Measurements from ENCODE around the gene HSPG2.

Gene HSPG2

DNA sequence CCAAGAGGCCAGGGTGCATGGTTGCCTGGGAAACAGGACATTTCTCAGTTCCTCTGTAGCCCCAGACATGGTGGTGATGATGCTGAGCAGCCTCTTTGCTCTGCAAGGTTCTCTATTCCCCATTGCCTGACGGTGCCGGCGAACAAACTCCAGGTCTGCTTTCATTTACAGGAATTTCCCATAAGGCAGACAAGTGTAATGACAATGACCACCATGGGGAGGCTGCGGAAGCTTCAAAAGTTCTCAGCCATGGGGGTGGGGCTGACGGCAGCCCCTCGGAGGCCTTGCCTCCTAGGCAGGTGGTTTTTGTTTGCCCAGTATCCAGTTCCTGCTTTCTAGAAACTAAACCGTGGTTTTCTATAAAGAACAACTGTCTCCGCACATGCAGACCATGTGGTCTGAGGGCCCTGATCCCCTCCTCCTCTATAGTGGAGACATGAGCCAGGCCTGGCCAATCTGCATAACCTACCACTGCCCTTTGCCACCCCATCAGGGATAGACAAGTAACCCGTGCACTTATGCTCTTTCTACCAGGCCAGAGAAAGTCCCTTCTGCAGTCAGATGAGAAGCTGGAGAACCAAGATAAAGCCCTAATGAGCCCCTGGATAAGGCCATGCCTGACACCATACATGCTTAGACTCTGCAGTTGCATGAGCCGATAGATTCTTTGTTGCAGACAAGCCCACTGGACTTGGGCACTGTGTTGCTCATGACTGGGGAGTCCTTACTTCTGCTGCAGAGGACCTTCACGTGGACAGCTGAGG lies 71.0 kb downstream of the HSPG2 start:
- Mint-ChIP-seq H3K27me3 (no peaks in the 10 kb centered on the region), H3K4me1 (ENCODE audit: low read depth) (no peaks in the 10 kb centered on the region), H3K27ac (no peak overlapping the region), H3K36me3 (no peaks in the 10 kb centered on the region), H3K4me3 (no peak overlapping the region), H3K9me3 (ENCODE audit: low read depth) (no peaks in the 10 kb centered on the region)

DNA sequence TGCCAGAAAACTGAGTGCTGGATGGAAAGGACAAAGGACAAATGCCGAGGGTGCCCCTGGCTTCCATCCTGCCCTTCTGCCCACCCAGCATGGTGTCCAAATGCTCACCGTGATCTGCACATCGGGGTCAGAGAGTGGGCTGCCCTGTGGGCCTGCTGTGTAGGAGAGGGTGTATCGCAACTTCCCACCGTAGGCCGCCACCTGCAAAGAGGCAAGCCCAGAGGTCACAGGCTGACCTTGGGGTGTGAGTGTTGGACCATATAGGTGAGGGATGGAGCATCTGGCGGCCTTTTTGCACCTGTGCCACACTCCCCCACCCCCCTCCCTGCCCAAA lies 71.5 kb downstream of the HSPG2 start:
- Mint-ChIP-seq H3K9me3 (ENCODE audit: low read depth) (no peaks in the 10 kb centered on the region), H3K36me3 (no peaks in the 10 kb centered on the region), H3K4me3 (no peak overlapping the region), H3K4me1 (ENCODE audit: low read depth) (no peaks in the 10 kb centered on the region), H3K27me3 (no peaks in the 10 kb centered on the region), H3K27ac (no peak overlapping the region)

DNA sequence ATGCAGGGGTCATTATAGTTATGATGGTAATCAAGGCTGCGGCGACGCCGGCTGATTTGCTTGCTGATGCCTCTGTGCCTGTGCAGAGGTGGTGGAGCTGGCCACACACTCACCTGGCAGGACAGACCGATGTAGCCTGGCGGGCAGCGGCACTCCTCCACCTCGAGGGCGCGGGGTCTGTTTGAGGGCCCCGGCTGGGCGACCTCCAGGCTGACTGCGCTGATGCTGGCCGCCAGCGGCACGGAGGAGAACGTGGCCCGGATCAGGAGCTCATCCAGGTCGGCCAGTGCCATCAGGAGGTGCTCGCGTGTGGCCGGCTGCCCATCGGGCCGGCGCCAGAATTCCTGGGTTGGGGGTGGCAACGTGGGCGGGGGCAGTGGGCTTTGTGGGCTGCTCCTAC lies 72.4 kb downstream of the HSPG2 start:
- H3K27me3 Mint-ChIP-seq: no peaks in the 10 kb centered on the region
- no peaks in the 10 kb centered on the region for H3K36me3 Mint-ChIP-seq
- no peak overlapping the region for H3K4me3 Mint-ChIP-seq
- no peaks in the 10 kb centered on the region for H3K9me3 Mint-ChIP-seq (ENCODE audit: low read depth)
- H3K27ac Mint-ChIP-seq: no peak overlapping the region
- H3K4me1 Mint-ChIP-seq (ENCODE audit: low read depth): no peaks in the 10 kb centered on the region

DNA sequence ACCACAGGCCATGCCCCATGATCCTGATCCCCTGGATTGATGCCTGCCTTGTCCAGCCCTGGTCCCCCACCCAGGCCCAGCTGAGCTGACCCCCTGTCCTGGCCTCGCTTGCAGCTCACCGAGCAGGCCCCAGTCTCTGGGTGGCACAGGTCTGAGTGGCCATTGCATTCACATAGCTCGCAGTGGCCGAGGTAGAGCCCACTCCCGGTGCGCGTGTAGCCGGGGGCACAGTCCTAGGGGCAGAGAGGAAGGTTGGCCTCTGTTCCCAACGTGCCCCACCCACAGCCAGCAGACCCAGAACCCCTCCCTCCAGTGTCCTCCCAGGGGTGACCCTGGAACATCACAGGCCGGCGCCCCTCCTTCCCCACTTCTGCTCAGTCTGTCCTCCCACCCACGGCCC lies 73.1 kb downstream of the HSPG2 start:
- Mint-ChIP-seq H3K27me3 (no peaks in the 10 kb centered on the region), H3K4me3 (no peak overlapping the region), H3K9me3 (ENCODE audit: low read depth) (no peaks in the 10 kb centered on the region), H3K36me3 (no peaks in the 10 kb centered on the region), H3K27ac (no peak overlapping the region), H3K4me1 (ENCODE audit: low read depth) (no peaks in the 10 kb centered on the region)

DNA sequence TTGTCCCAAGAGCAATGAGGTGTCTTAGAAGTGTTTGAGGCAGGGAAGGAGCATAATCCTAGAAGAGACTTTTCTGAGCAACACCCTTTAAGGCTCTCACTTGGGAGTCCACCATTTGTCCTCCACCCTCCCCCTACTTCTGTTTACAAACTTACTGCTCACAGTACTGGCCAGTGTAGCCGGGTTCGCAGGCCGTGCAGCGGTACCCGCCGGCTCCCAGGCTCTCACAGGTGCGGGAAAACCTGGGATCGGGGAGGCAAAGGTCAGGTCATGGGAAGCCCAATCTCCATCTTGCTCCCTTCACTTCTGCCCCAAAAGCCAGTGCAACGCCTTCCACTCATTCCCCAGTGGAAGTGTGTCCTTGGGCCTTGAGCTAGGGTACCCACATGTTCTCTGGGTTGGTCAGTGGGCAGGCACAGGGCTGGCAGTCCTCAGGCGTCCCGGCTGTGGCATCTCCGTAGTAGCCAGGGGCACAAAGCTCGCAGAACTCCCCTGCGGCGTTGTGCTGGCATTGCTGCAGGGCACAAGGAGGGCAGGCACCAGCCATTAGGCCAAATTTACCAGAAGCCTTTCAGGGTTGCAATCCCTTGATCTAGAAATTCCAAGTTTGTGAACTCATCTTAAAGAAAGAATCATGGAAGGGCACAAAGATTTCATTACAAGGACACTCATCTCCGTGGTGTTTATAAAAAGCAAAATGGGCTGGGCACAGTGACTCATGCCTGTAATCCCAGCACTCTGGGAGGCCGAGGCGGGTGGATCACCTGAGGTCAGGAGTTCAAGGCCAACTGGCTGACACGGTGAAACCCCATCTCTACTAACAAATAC lies 75.3 kb downstream of the HSPG2 start:
- Mint-ChIP-seq H3K4me1 (ENCODE audit: low read depth) (no peaks in the 10 kb centered on the region), H3K27ac (no peak overlapping the region), H3K9me3 (ENCODE audit: low read depth) (no peaks in the 10 kb centered on the region), H3K36me3 (no peaks in the 10 kb centered on the region), H3K4me3 (no peak overlapping the region), H3K27me3 (no peaks in the 10 kb centered on the region)

DNA sequence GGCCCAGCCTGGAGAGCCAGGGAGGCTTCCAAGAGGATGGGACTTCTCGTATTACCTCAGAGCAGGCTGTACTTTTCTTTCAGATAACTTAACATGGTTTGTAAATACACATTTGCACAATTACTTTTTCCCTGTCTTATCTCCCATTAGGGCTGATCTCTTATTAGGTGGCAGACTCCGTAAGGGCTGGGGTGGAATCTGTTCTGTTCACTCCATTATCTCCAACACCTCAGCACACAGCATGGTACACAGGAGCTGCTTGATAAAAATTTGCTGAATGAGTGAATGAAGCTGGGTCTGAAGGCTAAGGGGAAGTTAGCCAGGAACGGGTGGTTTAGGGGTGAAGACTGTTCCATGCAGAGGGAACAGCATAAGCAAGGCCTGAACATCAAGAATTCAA lies 76.1 kb downstream of the HSPG2 start:
- Mint-ChIP-seq H3K27ac (no peak overlapping the region), H3K4me3 (no peak overlapping the region), H3K36me3 (no peaks in the 10 kb centered on the region)

DNA sequence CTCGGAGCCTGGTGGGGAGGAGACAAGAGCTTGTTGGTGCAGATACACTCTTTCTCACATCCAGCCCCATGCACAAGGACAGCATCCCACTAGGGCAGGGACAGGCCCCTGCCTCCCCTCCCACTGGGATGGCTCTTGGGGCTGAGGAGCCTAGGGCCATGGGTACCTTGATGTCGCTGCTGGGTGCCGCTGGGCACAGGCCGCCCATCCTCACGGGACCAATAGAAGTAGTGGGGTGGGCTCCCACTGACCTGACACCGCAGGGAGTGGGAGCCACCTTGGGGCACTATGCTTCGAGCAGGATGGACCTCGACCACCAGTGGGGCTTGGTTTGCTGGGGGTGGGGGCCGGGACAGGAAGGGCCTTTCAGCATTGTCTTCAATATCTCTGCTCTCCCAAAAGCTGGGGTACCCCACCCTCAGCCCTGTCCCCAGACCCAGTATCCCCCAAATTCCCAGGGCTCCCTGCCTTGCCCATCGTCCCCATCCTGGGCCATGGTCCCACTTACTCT lies 77.4 kb downstream of the HSPG2 start:
- H3K4me3 Mint-ChIP-seq: no peak overlapping the region
- no peaks in the 10 kb centered on the region for H3K4me1 Mint-ChIP-seq (ENCODE audit: low read depth)
- no peaks in the 10 kb centered on the region for H3K36me3 Mint-ChIP-seq
- no peaks in the 10 kb centered on the region for H3K9me3 Mint-ChIP-seq (ENCODE audit: low read depth)
- H3K27ac Mint-ChIP-seq: no peak overlapping the region
- H3K27me3 Mint-ChIP-seq: no peaks in the 10 kb centered on the region

More for the DNA sequence above, 76.1 kb downstream of the HSPG2 start:
- Mint-ChIP-seq H3K4me1 (ENCODE audit: low read depth) (no peaks in the 10 kb centered on the region), H3K27me3 (no peaks in the 10 kb centered on the region), H3K9me3 (ENCODE audit: low read depth) (no peaks in the 10 kb centered on the region)

DNA sequence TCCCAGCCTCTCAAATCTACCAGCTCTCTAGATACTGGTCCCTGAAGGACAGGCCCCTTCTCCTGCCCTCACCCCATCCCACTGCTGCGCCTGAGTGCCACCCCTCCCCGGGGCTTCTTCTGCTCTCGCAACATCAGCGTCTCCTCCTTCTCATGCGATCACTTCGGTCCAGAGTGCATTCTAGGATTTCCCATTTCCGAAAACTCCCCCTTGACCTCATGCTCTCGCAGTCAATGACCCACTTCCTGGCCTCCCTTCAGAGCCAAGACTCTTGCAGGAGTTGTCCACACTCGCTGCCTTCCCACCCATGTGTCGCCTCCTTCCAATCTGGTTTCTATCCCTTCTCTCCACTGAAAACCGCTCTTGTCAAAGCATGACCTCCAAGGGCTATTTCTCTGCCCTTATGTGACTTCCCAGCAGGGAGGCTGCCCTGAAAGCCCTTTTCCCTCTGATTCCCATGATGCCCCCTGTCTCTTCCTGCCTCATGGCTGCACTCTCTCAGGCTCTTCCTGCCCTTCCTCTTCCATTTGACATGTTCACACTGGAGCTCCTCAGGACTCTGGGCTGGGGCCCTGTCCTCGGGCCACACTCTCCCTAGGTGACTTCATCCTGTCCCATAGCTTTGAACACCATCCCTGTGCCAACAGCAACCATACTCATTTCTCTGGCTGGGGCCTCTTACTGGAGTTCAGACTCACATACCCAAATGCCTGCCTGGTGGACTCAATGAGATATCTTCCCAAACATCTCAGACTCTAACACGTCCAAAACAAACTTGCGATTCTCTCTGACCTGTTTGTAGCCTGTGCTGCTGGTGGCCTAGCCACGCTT lies 79.1 kb downstream of the HSPG2 start:
- Mint-ChIP-seq H3K9me3 (ENCODE audit: low read depth) (no peaks in the 10 kb centered on the region), H3K4me1 (ENCODE audit: low read depth) (no peaks in the 10 kb centered on the region), H3K27ac (no peak overlapping the region), H3K36me3 (no peaks in the 10 kb centered on the region), H3K27me3 (no peaks in the 10 kb centered on the region), H3K4me3 (no peak overlapping the region)

DNA sequence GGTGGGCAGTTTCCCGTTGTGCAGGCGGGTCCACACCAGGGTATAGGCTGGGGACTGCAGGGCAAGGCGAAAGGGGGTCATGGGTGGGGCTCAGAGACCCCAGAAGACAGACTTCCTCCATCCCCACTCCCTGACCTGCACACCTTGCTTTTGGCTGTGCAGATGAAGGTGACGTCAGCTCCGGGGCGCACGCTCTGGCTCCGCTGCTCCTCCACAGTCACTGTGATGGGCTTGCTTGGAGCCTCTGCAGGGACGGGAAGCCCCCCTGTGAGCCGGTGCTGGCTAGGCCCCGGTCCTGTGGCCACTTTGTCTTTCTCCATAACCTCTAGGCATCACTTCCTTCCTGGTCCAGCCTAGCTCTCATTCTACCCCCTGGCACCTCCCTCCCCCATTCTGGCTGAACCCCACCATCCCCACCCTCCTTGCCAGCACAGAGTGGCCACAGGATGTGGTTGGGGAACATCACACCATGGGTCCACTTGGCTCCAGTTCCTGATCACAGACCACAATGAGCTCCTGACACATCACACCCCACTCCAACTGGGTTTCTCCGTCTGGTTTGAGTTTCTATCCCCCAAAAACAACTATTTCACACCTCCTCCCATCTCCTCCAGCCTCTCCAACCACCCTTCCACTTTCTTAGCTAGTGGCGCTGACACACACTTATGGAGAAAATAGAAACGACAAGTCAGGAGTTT lies 79.8 kb downstream of the HSPG2 start:
- H3K27ac Mint-ChIP-seq: no peak overlapping the region
- no peaks in the 10 kb centered on the region for H3K4me1 Mint-ChIP-seq (ENCODE audit: low read depth)
- H3K27me3 Mint-ChIP-seq: no peaks in the 10 kb centered on the region
- no peak overlapping the region for H3K4me3 Mint-ChIP-seq
- H3K36me3 Mint-ChIP-seq: no peaks in the 10 kb centered on the region
- no peaks in the 10 kb centered on the region for H3K9me3 Mint-ChIP-seq (ENCODE audit: low read depth)

DNA sequence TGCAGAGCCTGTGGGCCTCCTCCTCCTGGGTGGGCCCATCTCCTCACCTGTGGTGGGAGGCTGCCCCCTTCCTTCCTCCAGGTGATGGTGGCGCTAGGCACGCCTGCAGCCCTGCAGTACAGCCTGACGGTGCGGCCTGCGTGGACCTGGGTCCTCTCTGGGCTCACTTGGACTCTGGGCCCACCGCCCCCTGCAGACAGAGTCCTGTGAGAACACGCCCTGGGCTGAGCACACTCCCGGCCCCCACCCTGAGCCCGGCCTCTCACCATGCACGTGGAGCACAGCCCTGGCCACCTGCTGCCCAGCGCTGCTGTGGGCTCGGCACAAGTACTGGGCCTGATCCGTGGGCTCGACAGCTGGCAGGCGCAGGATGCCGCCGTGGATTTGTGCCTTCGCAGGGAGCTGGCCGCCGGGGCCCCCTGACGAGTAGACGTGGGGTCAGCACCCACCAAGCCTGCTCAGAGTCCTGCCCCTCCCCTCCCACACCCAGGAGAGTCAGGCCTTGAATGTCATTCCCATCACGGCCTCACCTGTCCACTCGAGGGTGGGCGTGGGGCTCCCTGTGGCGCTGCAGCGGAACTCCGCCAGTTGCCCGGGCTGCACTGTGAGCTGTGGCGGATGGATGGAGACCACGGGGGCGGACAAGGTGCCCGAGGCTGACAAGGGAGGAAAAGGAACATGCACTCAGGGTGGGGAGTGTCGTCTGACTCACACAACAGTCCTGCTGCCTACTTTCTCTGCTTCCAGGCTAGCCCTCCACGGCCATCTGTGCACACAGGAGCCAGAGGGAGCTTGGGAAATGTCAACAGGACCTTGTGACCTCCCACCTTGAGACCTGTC lies 81.6 kb downstream of the HSPG2 start:
- H3K4me1 Mint-ChIP-seq (ENCODE audit: low read depth): no peaks in the 10 kb centered on the region
- H3K27me3 Mint-ChIP-seq: no peaks in the 10 kb centered on the region
- no peak overlapping the region for H3K4me3 Mint-ChIP-seq
- no peak overlapping the region for H3K27ac Mint-ChIP-seq
- H3K36me3 Mint-ChIP-seq: no peaks in the 10 kb centered on the region
- H3K9me3 Mint-ChIP-seq (ENCODE audit: low read depth): no peaks in the 10 kb centered on the region

DNA sequence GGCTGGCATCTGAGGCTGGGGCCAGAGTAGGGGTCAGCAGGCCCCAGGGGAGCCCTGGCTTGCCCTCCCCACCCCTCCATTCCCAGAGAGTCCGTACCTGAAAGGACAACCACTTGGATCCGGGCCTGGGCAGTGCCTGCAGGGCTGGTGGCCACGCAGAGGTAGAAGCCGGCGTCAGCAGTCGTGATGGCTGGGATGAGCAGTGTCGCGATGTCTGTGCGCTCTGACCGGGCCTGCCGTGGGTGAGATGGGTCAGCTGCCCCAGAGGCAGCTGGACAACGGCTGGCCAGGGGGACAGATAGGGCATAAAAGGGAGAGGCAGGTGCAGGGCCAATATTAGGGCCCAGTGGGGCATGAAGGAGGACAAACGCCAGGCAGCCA lies 82.4 kb downstream of the HSPG2 start:
- no peak overlapping the region for H3K4me3 Mint-ChIP-seq
- H3K9me3 Mint-ChIP-seq (ENCODE audit: low read depth): no peaks in the 10 kb centered on the region
- no peaks in the 10 kb centered on the region for H3K36me3 Mint-ChIP-seq
- H3K27ac Mint-ChIP-seq: no peak overlapping the region
- no peaks in the 10 kb centered on the region for H3K4me1 Mint-ChIP-seq (ENCODE audit: low read depth)
- no peaks in the 10 kb centered on the region for H3K27me3 Mint-ChIP-seq

DNA sequence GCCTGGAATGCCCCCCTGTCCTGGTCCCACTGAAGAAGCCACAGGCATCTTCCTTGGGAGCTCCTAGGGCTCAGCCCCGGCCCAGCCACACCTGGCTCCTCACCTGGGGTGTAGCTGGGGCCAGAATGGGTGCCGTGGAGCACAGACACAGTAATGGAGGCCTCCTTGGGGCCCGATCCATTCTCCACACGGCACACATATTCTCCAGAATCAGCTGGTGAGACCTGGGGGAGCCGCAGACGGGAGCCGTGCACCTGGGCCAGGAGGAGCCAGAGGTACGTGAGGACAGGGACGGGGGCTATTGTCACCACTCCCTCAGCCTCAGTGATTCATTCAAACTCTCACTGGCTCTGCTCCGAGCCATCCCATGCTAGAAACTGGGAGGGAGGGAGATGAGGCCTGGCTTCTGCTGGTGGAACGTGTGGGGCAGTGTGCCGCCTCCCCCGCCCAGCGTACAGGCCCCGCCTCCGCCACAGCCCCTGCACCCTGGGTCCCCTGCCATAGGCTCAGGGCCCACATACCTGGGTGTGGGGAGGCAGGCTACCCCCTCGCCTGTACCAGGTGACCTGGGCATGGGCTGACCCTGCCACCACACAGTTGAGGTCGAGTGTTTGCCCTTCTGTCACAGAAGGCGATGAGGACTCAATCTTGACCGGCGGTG lies 82.9 kb downstream of the HSPG2 start:
- Mint-ChIP-seq H3K4me3 (no peak overlapping the region), H3K9me3 (ENCODE audit: low read depth) (no peaks in the 10 kb centered on the region), H3K27me3 (no peaks in the 10 kb centered on the region), H3K4me1 (ENCODE audit: low read depth) (no peaks in the 10 kb centered on the region), H3K36me3 (no peaks in the 10 kb centered on the region), H3K27ac (no peak overlapping the region)

DNA sequence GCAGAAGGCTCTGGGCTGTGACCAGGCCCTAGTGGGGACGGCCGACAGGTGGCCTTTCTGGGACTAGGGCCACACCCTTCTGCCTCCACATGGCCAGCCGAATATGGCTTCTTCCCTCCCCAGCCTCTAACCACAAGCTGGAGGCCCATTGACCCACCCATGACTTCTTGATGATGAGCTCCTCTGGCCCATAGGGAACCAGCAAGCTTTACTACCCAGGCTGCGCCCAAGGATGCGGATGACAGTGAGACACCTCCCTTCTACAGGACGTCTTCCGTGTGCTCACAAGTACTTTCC lies 84.0 kb downstream of the HSPG2 start:
- Mint-ChIP-seq H3K4me3 (no peak overlapping the region), H3K36me3 (no peaks in the 10 kb centered on the region), H3K9me3 (ENCODE audit: low read depth) (no peaks in the 10 kb centered on the region), H3K4me1 (ENCODE audit: low read depth) (no peaks in the 10 kb centered on the region), H3K27me3 (no peaks in the 10 kb centered on the region), H3K27ac (no peak overlapping the region)

Data from activated naive CD8-positive, alpha-beta T cell (primary cell).